Skeletal muscle tissue (tissue), 4 donors: Measurements from ENCODE around the gene SLC19A1. TPM values are rescaled to one million over a fixed set of nuclear protein-coding genes. Genes with fewer than 3 reads are reported as not detected.

ENCODE experiments used
- H3K27ac ChIP-seq: one replicate; pipeline ENCODE4 v1.7.0; 2013; ENCODE audit warnings: mild to moderate bottlenecking, low read depth, low read length, inconsistent platforms
- H3K27me3 ChIP-seq, 3 donors: one replicate each; pipeline ENCODE4 v1.7.0; 2013; ENCODE audit warnings: low read length in 3 of 3; ENCODE audit not compliant: control insufficient read depth in 3 of 3, insufficient read depth in 3 of 3
- H3K36me3 ChIP-seq, 3 donors: one replicate each; pipeline ENCODE4 v1.7.0; 2013; ENCODE audit warnings: low read length in 3 of 3; ENCODE audit not compliant: control insufficient read depth in 3 of 3, insufficient read depth in 3 of 3
- H3K4me1 ChIP-seq, 3 donors: one replicate each; pipeline ENCODE4 v1.7.0; 2013; ENCODE audit warnings: low read length in 3 of 3, mild to moderate bottlenecking in 3 of 3; ENCODE audit not compliant: control insufficient read depth in 3 of 3, insufficient read depth in 3 of 3
- H3K4me3 ChIP-seq, 3 donors: one replicate each; pipeline ENCODE4 v1.7.0; 2013; ENCODE audit warnings: low read length in 3 of 3
- H3K9ac ChIP-seq, 3 donors: one replicate each; pipeline ENCODE4 v1.7.0; 2013; ENCODE audit warnings: low read length in 3 of 3, mild to moderate bottlenecking in 3 of 3, moderate library complexity in 2 of 3, low read depth in 1 of 3
- H3K9me3 ChIP-seq, 3 donors: one replicate each; pipeline ENCODE4 v1.7.0; 2013; ENCODE audit warnings: low read length in 3 of 3; ENCODE audit not compliant: control insufficient read depth in 3 of 3
- total RNA-seq: library from RNA; depleted of rRNA; stranded (reverse); fragments of >200 nt; gene quantifications from one replicate; pipeline ENCODE4 v1.2.3, GENCODE V29; 2014
- donor health status: Osteomylitis.

SLC19A1 gene
- total RNA-seq, 1 donor from 2014 or later = 4.7 TPM

GRCh38 chr21:45492765-45493164, 49.5 kb downstream of the SLC19A1 start:
- peaks cover 0 to 3% (median 0%) of the 10 kb centered on the region in 3 donors for H3K27me3 ChIP-seq
- H3K36me3 ChIP-seq = peaks cover 4 to 11% (median 7%) of the 10 kb centered on the region in 3 donors
- H3K4me1 ChIP-seq = no peaks in the 10 kb centered on the region
- no peak overlapping the region for H3K9ac ChIP-seq
- no peak overlapping the region for H3K4me3 ChIP-seq
- no peaks in the 10 kb centered on the region for H3K9me3 ChIP-seq
- H3K27ac ChIP-seq = no peak overlapping the region

- H3K4me1 ChIP-seq = no peaks in the 10 kb centered on the region
- H3K27me3 ChIP-seq = peaks cover 0 to 2% (median 2%) of the 10 kb centered on the region in 3 donors
- peaks cover 4 to 10% (median 7%) of the 10 kb centered on the region in 3 donors for H3K36me3 ChIP-seq
- no peak overlapping the region for H3K27ac ChIP-seq
- H3K4me3 ChIP-seq = no peak overlapping the region
- no peaks in the 10 kb centered on the region for H3K9me3 ChIP-seq
- H3K9ac ChIP-seq = no peak overlapping the region
These were observed 50.6 kb downstream of the SLC19A1 start for GRCh38 chr21:45491623-45492022.

- H3K36me3 ChIP-seq = peaks cover 4 to 9% (median 7%) of the 10 kb centered on the region in 3 donors
- H3K9me3 ChIP-seq = no peaks in the 10 kb centered on the region
- H3K27ac ChIP-seq = no peak overlapping the region
These were observed 51.2 kb downstream of the SLC19A1 start for GRCh38 chr21:45491056-45491455.

GRCh38 chr21:45490049-45490731, 52.0 kb downstream of the SLC19A1 start:
- Histone ChIP-seq H3K9ac (no peak overlapping the region), H3K9me3 (no peaks in the 10 kb centered on the region), H3K36me3 (peaks cover 0 to 3% (median 2%) of the 10 kb centered on the region in 3 donors), H3K4me3 (no peak overlapping the region), H3K4me1 (no peaks in the 10 kb centered on the region), H3K27me3 (peaks cover 0 to 2% (median 0%) of the 10 kb centered on the region in 3 donors), H3K27ac (no peak overlapping the region)

More at GRCh38 chr21:45491056-45491455, 51.2 kb downstream of the SLC19A1 start:
- Histone ChIP-seq H3K4me1 (no peaks in the 10 kb centered on the region), H3K27me3 (peaks cover 0 to 2% (median 0%) of the 10 kb centered on the region in 3 donors), H3K9ac (no peak overlapping the region), H3K4me3 (no peak overlapping the region)

GRCh38 chr21:45489722-45489982, 52.6 kb downstream of the SLC19A1 start:
- no peak overlapping the region for H3K4me3 ChIP-seq
- no peak overlapping the region for H3K9ac ChIP-seq
- no peaks in the 10 kb centered on the region for H3K4me1 ChIP-seq

GRCh38 chr21:45488931-45489721, 53.1 kb downstream of the SLC19A1 start:
- H3K4me3 ChIP-seq = no peak overlapping the region
- H3K4me1 ChIP-seq = no peaks in the 10 kb centered on the region
- H3K9me3 ChIP-seq = no peaks in the 10 kb centered on the region
- peaks cover 0 to 2% (median 0%) of the 10 kb centered on the region in 3 donors for H3K27me3 ChIP-seq
- H3K27ac ChIP-seq = no peak overlapping the region
- H3K36me3 ChIP-seq = peaks cover 4 to 8% (median 5%) of the 10 kb centered on the region in 3 donors
- no peak overlapping the region for H3K9ac ChIP-seq

More at GRCh38 chr21:45489722-45489982, 52.6 kb downstream of the SLC19A1 start:
- H3K27ac ChIP-seq = no peak overlapping the region
- H3K9me3 ChIP-seq = no peaks in the 10 kb centered on the region
- peaks cover 0 to 3% (median 2%) of the 10 kb centered on the region in 3 donors for H3K36me3 ChIP-seq
- peaks cover 0 to 2% (median 0%) of the 10 kb centered on the region in 3 donors for H3K27me3 ChIP-seq

GRCh38 chr21:45487891-45488600, 54.2 kb downstream of the SLC19A1 start:
- H3K27ac ChIP-seq = no peak overlapping the region
- no peak overlapping the region for H3K9ac ChIP-seq
- H3K9me3 ChIP-seq = no peaks in the 10 kb centered on the region
- H3K36me3 ChIP-seq = peaks cover 4 to 11% (median 5%) of the 10 kb centered on the region in 3 donors
- no peak overlapping the region for H3K4me3 ChIP-seq
- H3K27me3 ChIP-seq = peaks cover 0 to 2% (median 0%) of the 10 kb centered on the region in 3 donors
- H3K4me1 ChIP-seq = no peaks in the 10 kb centered on the region

GRCh38 chr21:45487161-45487806, 55.0 kb downstream of the SLC19A1 start:
- Histone ChIP-seq H3K36me3 (peaks cover 5 to 11% (median 6%) of the 10 kb centered on the region in 3 donors), H3K27me3 (peaks cover 0 to 2% (median 0%) of the 10 kb centered on the region in 3 donors), H3K9me3 (no peaks in the 10 kb centered on the region), H3K4me3 (no peak overlapping the region), H3K9ac (no peak overlapping the region), H3K27ac (no peak overlapping the region), H3K4me1 (no peaks in the 10 kb centered on the region)

- Histone ChIP-seq H3K27ac (no peak overlapping the region), H3K4me3 (no peak overlapping the region), H3K27me3 (peaks cover 0 to 2% (median 0%) of the 10 kb centered on the region in 3 donors), H3K9ac (no peak overlapping the region), H3K36me3 (peaks cover 5 to 11% (median 6%) of the 10 kb centered on the region in 3 donors), H3K9me3 (no peaks in the 10 kb centered on the region), H3K4me1 (no peaks in the 10 kb centered on the region)
These were observed 55.6 kb downstream of the SLC19A1 start for GRCh38 chr21:45486443-45487160.
